ENCODE data around the gene LACTBL1.
"Not testable (repeated sequence)": the region's sequence is repeated elsewhere in the genome, so short reads cannot be mapped to it uniquely, and the experiment has no call there.

The LACTBL1 gene

GRCh38 chr1:22972760-22973159, at the start of gene LACTBL1:
TSS of gene LACTBL1 (minus strand) at chr1:22972866. CDS start at chr1:22972316, 550 bp downstream.
- Histone ChIP-seq H3K27ac (no peak within 1 kb of the TSS), H3K4me3 (no peak within 1 kb of the TSS)

- Histone ChIP-seq H3K27ac (no peak overlapping the region), H3K4me3 (no peak overlapping the region)
Measured at GRCh38 chr1:23021834-23022233, 49.2 kb upstream of the LACTBL1 start.

GRCh38 chr1:23020706-23021405, 48.2 kb upstream of the LACTBL1 start:
- Histone ChIP-seq H3K27ac (peak overlapping the region in 6 of 21 experiments; percentile 87 to 94 (median 90)), H3K4me3 (peak overlapping the region; percentile 74 to 100 (median 88))

GRCh38 chr1:23019863-23020625, 47.4 kb upstream of the LACTBL1 start:
- Histone ChIP-seq H3K4me3 (peak overlapping the region; percentile 74 to 100 (median 88)), H3K27ac (peak overlapping the region; percentile 63 to 96 (median 90))

GRCh38 chr1:23019094-23019862, 46.6 kb upstream of the LACTBL1 start, which contains the start of gene KDM1A:
TSS of gene KDM1A (plus strand) at chr1:23019468. CDS start at chr1:23019597, 129 bp downstream.
- Histone ChIP-seq H3K27ac (peak within 1 kb of the TSS; percentile 63 to 96 (median 90)), H3K4me3 (peak within 1 kb of the TSS; percentile 74 to 100 (median 88))

GRCh38 chr1:23018661-23019093, 46.0 kb upstream of the LACTBL1 start:
- Histone ChIP-seq H3K4me3 (peak overlapping the region; percentile 74 to 100 (median 88)), H3K27ac (peak overlapping the region; percentile 26 to 96 (median 88))

- Histone ChIP-seq H3K4me3 (no peak overlapping the region), H3K27ac (no peak overlapping the region)
Measured at GRCh38 chr1:23013657-23014056, 41.0 kb upstream of the LACTBL1 start.

- not testable (repeated sequence) for H3K4me3 ChIP-seq, H3K27ac ChIP-seq
Measured at GRCh38 chr1:23010025-23010424, 37.4 kb upstream of the LACTBL1 start.

- Histone ChIP-seq H3K4me3 (no peak overlapping the region), H3K27ac (no peak overlapping the region)
Measured at GRCh38 chr1:23008901-23009300, 36.2 kb upstream of the LACTBL1 start.

- H3K4me3 ChIP-seq: no peak overlapping the region
- H3K27ac ChIP-seq: no peak overlapping the region
Measured at GRCh38 chr1:23007106-23007505, 34.4 kb upstream of the LACTBL1 start.

GRCh38 chr1:23004769-23005168, 32.1 kb upstream of the LACTBL1 start:
- H3K4me3 ChIP-seq, H3K27ac ChIP-seq: not testable (repeated sequence)

GRCh38 chr1:23004112-23004511, 31.4 kb upstream of the LACTBL1 start:
- no peak overlapping the region for H3K4me3 ChIP-seq
- no peak overlapping the region for H3K27ac ChIP-seq

GRCh38 chr1:23002218-23002617, 29.6 kb upstream of the LACTBL1 start:
- H3K4me3 ChIP-seq, H3K27ac ChIP-seq: not testable (repeated sequence)

GRCh38 chr1:23000133-23000532, 27.5 kb upstream of the LACTBL1 start:
- not testable (repeated sequence) for H3K27ac ChIP-seq, H3K4me3 ChIP-seq

- H3K27ac ChIP-seq, H3K4me3 ChIP-seq: not testable (repeated sequence)
Measured at GRCh38 chr1:22997528-22997927, 24.9 kb upstream of the LACTBL1 start.

GRCh38 chr1:22995774-22996173, 23.1 kb upstream of the LACTBL1 start:
- H3K27ac ChIP-seq: no peak overlapping the region
- H3K4me3 ChIP-seq: no peak overlapping the region

GRCh38 chr1:22993220-22993795, 20.6 kb upstream of the LACTBL1 start:
- not testable (repeated sequence) for H3K4me3 ChIP-seq, H3K27ac ChIP-seq

- not testable (repeated sequence) for H3K27ac ChIP-seq, H3K4me3 ChIP-seq
Measured at GRCh38 chr1:22992384-22992783, 19.7 kb upstream of the LACTBL1 start.

- Histone ChIP-seq H3K4me3 (no peak overlapping the region), H3K27ac (no peak overlapping the region)
Measured at GRCh38 chr1:22983944-22984343, 11.3 kb upstream of the LACTBL1 start.

- not testable (repeated sequence) for H3K4me3 ChIP-seq, H3K27ac ChIP-seq
Measured at GRCh38 chr1:22980471-22980790, 7.8 kb upstream of the LACTBL1 start.
